Activated CD4-positive, alpha-beta memory T cell treated with anti-CD3 and anti-CD28 coated beads for 36 hours (primary cell): ENCODE results near the gene SPIRE1. TPM values are rescaled to one million over a fixed set of nuclear protein-coding genes. Genes with fewer than 3 reads are reported as not detected.
"Not testable (repeated sequence)": the region's sequence is repeated elsewhere in the genome, so short reads cannot be mapped to it uniquely, and the experiment has no call there.

Source experiments
- CTCF ChIA-PET: fragments of 350-600 bp; sonication (Branson Sonifier 250); formaldehyde crosslinking; loops from one replicate; lab custom pipeline; 2021; ENCODE audit warnings: antibody characterized with exemption, inconsistent platforms; lab: Charles Lee
- POLR2A ChIA-PET: fragments of 350-600 bp; sonication (Branson Sonifier 250); formaldehyde crosslinking; loops from one replicate; lab custom pipeline; 2021; ENCODE audit warnings: antibody characterized with exemption; lab: Charles Lee
- DNase-seq: peaks from one replicate; pipeline ENCODE4 v3.0.0-alpha.2; 2020
- H3K27ac Mint-ChIP-seq: one replicate; pipeline ENCODE4 v1.8.0; 2021; ENCODE audit warnings: mixed read lengths
- H3K27me3 Mint-ChIP-seq: one replicate; pipeline ENCODE4 v1.8.0; 2021; ENCODE audit warnings: mixed read lengths
- H3K36me3 Mint-ChIP-seq: one replicate; pipeline ENCODE4 v1.8.0; 2021; ENCODE audit warnings: mixed read lengths
- H3K4me1 Mint-ChIP-seq: one replicate; pipeline ENCODE4 v1.8.0; 2021; ENCODE audit warnings: low read depth, mixed read lengths
- H3K4me3 Mint-ChIP-seq: one replicate; pipeline ENCODE4 v1.8.0; 2021; ENCODE audit warnings: mild to moderate bottlenecking, mixed read lengths
- H3K9me3 Mint-ChIP-seq: one replicate; pipeline ENCODE4 v1.8.0; 2021; ENCODE audit warnings: mixed read lengths
- intact Hi-C: fragments of 100-400 bp; cut with micrococcal nuclease; formaldehyde crosslinking; loops from one replicate; pipeline ENCODE4 v1.15.1; 2023
- total RNA-seq, 2 experiments: library from RNA; stranded (reverse); gene quantifications; one replicate each; pipeline ENCODE4 v1.2.3, GENCODE V29; 2021

The SPIRE1 gene
- total RNA-seq, 2 experiments from 2014 or later: 5.1 to 7.2 TPM

- no peak for DNase-seq
- H3K4me3 Mint-ChIP-seq: no peak overlapping the region
- peaks cover 9% of the 10 kb centered on the region for H3K27me3 Mint-ChIP-seq
- no peaks in the 10 kb centered on the region for H3K36me3 Mint-ChIP-seq
- ChIA-PET POLR2A (interaction anchor here (0.7 kb wide), 1 partner anchor 38 kb away, joined by 3 read pairs; no protein-coding TSS in a partner anchor), CTCF (no interaction called here)
- H3K27ac Mint-ChIP-seq: no peak overlapping the region
- intact Hi-C loops: no loop called here
- H3K9me3 Mint-ChIP-seq: no peaks in the 10 kb centered on the region
- peaks cover 13% of the 10 kb centered on the region for H3K4me1 Mint-ChIP-seq
Measured at GRCh38 chr18:12411456-12411855, 246.5 kb downstream of the SPIRE1 start.

GRCh38 chr18:12410747-12411146 is 247.2 kb downstream of the SPIRE1 start:
- H3K27me3 Mint-ChIP-seq: peaks cover 15% of the 10 kb centered on the region
- DNase-seq, intact Hi-C loops, POLR2A ChIA-PET, H3K36me3 Mint-ChIP-seq, H3K9me3 Mint-ChIP-seq, H3K4me3 Mint-ChIP-seq, H3K27ac Mint-ChIP-seq: not testable (repeated sequence)
- CTCF ChIA-PET: interaction anchor here (0.6 kb wide), 1 partner anchor 281 kb away, joined by 3 read pairs; no protein-coding TSS in a partner anchor
- H3K4me1 Mint-ChIP-seq: peaks cover 19% of the 10 kb centered on the region

GRCh38 chr18:12410081-12410481 is 247.8 kb downstream of the SPIRE1 start:
- Mint-ChIP-seq H3K4me3 (no peak overlapping the region), H3K9me3 (no peaks in the 10 kb centered on the region), H3K4me1 (peaks cover 19% of the 10 kb centered on the region), H3K36me3 (no peaks in the 10 kb centered on the region), H3K27ac (no peak overlapping the region), H3K27me3 (peaks cover 16% of the 10 kb centered on the region)
- POLR2A ChIA-PET: no interaction called here
- no peak for DNase-seq
- CTCF ChIA-PET: interaction anchor here (1.2 kb wide), 1 partner anchor 18 kb away, joined by 4 read pairs; no protein-coding TSS in a partner anchor
- intact Hi-C loops: no loop called here

GRCh38 chr18:12409469-12409868 is 248.4 kb downstream of the SPIRE1 start:
- DNase-seq: no peak
- H3K27me3 Mint-ChIP-seq: peaks cover 19% of the 10 kb centered on the region
- no peaks in the 10 kb centered on the region for H3K36me3 Mint-ChIP-seq
- H3K9me3 Mint-ChIP-seq: no peaks in the 10 kb centered on the region
- no peak overlapping the region for H3K4me3 Mint-ChIP-seq
- H3K4me1 Mint-ChIP-seq: peaks cover 19% of the 10 kb centered on the region
- CTCF ChIA-PET: interaction anchor here (1.2 kb wide), 1 partner anchor 17 kb away, joined by 4 read pairs; no protein-coding TSS in a partner anchor
- no peak overlapping the region for H3K27ac Mint-ChIP-seq
- intact Hi-C loops: no loop called here
- POLR2A ChIA-PET: no interaction called here

GRCh38 chr18:12408247-12408869 is 249.5 kb downstream of the SPIRE1 start:
- no peaks in the 10 kb centered on the region for H3K36me3 Mint-ChIP-seq
- DNase-seq: no peak
- H3K27ac Mint-ChIP-seq: no peak overlapping the region
- ChIA-PET POLR2A (interaction anchor here (1.3 to 1.7 kb wide), 3 partner anchors 11 to 250 kb away, joined by 4 to 10 read pairs (median 7); partner anchors contain the start of genes AFG3L2 and SPIRE1), CTCF (interaction anchor here (0.6 to 1.1 kb wide), 3 partner anchors 16 to 253 kb away, joined by 3 to 8 read pairs (median 3); no protein-coding TSS in a partner anchor)
- peak overlapping the region; percentile 63 for H3K4me3 Mint-ChIP-seq
- no peaks in the 10 kb centered on the region for H3K9me3 Mint-ChIP-seq
- H3K27me3 Mint-ChIP-seq: peaks cover 26% of the 10 kb centered on the region
- intact Hi-C loops: no loop called here
- H3K4me1 Mint-ChIP-seq: peaks cover 25% of the 10 kb centered on the region

GRCh38 chr18:12406371-12407111 is 251.4 kb downstream of the SPIRE1 start:
- ChIA-PET POLR2A (no interaction called here), CTCF (interaction anchor here (0.6 kb wide), 1 partner anchor 371 kb away, joined by 3 read pairs; no protein-coding TSS in a partner anchor)
- intact Hi-C loops: loop anchor here (1.0 kb wide), 1 partner anchor 29 kb away; the partner anchor contains the start of gene AFG3L2
- Mint-ChIP-seq H3K36me3 (no peaks in the 10 kb centered on the region), H3K27me3 (peaks cover 40% of the 10 kb centered on the region), H3K9me3 (no peaks in the 10 kb centered on the region), H3K4me3 (peak overlapping the region; percentile 32), H3K27ac (no peak overlapping the region), H3K4me1 (peaks cover 25% of the 10 kb centered on the region)
- DNase-seq: peak; percentile 32

- Mint-ChIP-seq H3K4me3 (no peak overlapping the region), H3K27ac (no peak overlapping the region), H3K36me3 (no peaks in the 10 kb centered on the region), H3K27me3 (peaks cover 40% of the 10 kb centered on the region), H3K9me3 (no peaks in the 10 kb centered on the region), H3K4me1 (peaks cover 25% of the 10 kb centered on the region)
- intact Hi-C loops: loop anchor here (2.0 kb wide), 1 partner anchor 16 kb away; no protein-coding TSS in a partner anchor
- ChIA-PET CTCF (interaction anchor here (0.7 kb wide), 2 partner anchors 13 to 101 kb away, joined by 3 to 5 read pairs; no protein-coding TSS in a partner anchor), POLR2A (interaction anchor here (1.1 kb wide), 1 partner anchor 28 kb away, joined by 4 read pairs; the partner anchor contains the start of gene AFG3L2)
- no peak for DNase-seq
Measured at GRCh38 chr18:12405066-12405465, 252.8 kb downstream of the SPIRE1 start.

GRCh38 chr18:12403601-12404506 is 254.1 kb downstream of the SPIRE1 start:
- no peak overlapping the region for H3K4me3 Mint-ChIP-seq
- no peak for DNase-seq
- no peaks in the 10 kb centered on the region for H3K9me3 Mint-ChIP-seq
- no peak overlapping the region for H3K27ac Mint-ChIP-seq
- peaks cover 40% of the 10 kb centered on the region for H3K27me3 Mint-ChIP-seq
- peaks cover 25% of the 10 kb centered on the region for H3K4me1 Mint-ChIP-seq
- ChIA-PET CTCF (no interaction called here), POLR2A (interaction anchor here (1.1 kb wide), 1 partner anchor 27 kb away, joined by 4 read pairs; the partner anchor contains the start of gene AFG3L2)
- no peaks in the 10 kb centered on the region for H3K36me3 Mint-ChIP-seq
- intact Hi-C loops: loop anchor here (2.0 kb wide), 1 partner anchor 17 kb away; no protein-coding TSS in a partner anchor

- Mint-ChIP-seq H3K4me1 (peaks cover 14% of the 10 kb centered on the region), H3K36me3 (no peaks in the 10 kb centered on the region), H3K27me3 (peaks cover 42% of the 10 kb centered on the region), H3K9me3 (no peaks in the 10 kb centered on the region), H3K27ac (no peak overlapping the region), H3K4me3 (no peak overlapping the region)
- ChIA-PET POLR2A (no interaction called here), CTCF (interaction anchor here (0.8 kb wide), 1 partner anchor 25 kb away, joined by 3 read pairs; the partner anchor contains the start of gene AFG3L2)
- intact Hi-C loops: no loop called here
- no peak for DNase-seq
Measured at GRCh38 chr18:12401881-12402280, 256.0 kb downstream of the SPIRE1 start.

- ChIA-PET CTCF (no interaction called here), POLR2A (no interaction called here)
- H3K27me3 Mint-ChIP-seq: peaks cover 29% of the 10 kb centered on the region
- H3K4me3 Mint-ChIP-seq: no peak overlapping the region
- intact Hi-C loops: no loop called here
- peaks cover 6% of the 10 kb centered on the region for H3K4me1 Mint-ChIP-seq
- no peak overlapping the region for H3K27ac Mint-ChIP-seq
- no peaks in the 10 kb centered on the region for H3K36me3 Mint-ChIP-seq
- no peaks in the 10 kb centered on the region for H3K9me3 Mint-ChIP-seq
- no peak for DNase-seq
Measured at GRCh38 chr18:12399231-12399630, 258.7 kb downstream of the SPIRE1 start.

GRCh38 chr18:12398625-12399024 is 259.3 kb downstream of the SPIRE1 start:
- Mint-ChIP-seq H3K27me3 (peaks cover 25% of the 10 kb centered on the region), H3K36me3 (no peaks in the 10 kb centered on the region), H3K4me1 (peaks cover 1% of the 10 kb centered on the region), H3K4me3 (no peak overlapping the region), H3K27ac (no peak overlapping the region), H3K9me3 (no peaks in the 10 kb centered on the region)
- CTCF ChIA-PET: no interaction called here
- POLR2A ChIA-PET: no interaction called here
- intact Hi-C loops: no loop called here
- DNase-seq: no peak
